HepG2 (cell line): ENCODE measurements around the gene FOXR1. TPM values are rescaled to one million over a fixed set of nuclear protein-coding genes. Genes with fewer than 3 reads are reported as not detected.

Experiments
- AHR ChIP-seq: IDR thresholded peaks from 2 replicates; pipeline ENCODE4 v1.6.1; 2018; ENCODE audit warnings: missing genetic modification reagents, missing compliant biosample characterization
- ATF4 ChIP-seq, 2 experiments: fragments of 450-650 bp in 1 of 2; sonication (generic) in 1 of 2; formaldehyde crosslinking; IDR thresholded peaks; 2 replicates each; pipeline versions ENCODE4 v1.5.0 to v1.8.0; 2020 to 2022; ENCODE audit warnings: mild to moderate bottlenecking in 1 of 2, missing genetic modification reagents in 1 of 2
- CC2D1A ChIP-seq: sonication (generic); formaldehyde crosslinking; IDR thresholded peaks from 2 replicates; pipeline ENCODE4 v1.8.1; 2023; ENCODE audit warnings: mild to moderate bottlenecking, missing genetic modification reagents
- HBP1 ChIP-seq: IDR thresholded peaks from 2 replicates; pipeline ENCODE4 v1.6.1; 2016; ENCODE audit warnings: low read depth, control low read depth
- HNRNPL ChIP-seq: fragments of 200-400 bp; formaldehyde crosslinking; IDR thresholded peaks from 2 replicates; pipeline ENCODE4 v1.6.1; 2017; ENCODE audit warnings: mild to moderate bottlenecking, low read depth, low read length
- MNT ChIP-seq: fragments of 450-650 bp; IDR thresholded peaks from 2 replicates; pipeline ENCODE4 v1.6.1; 2016
- NKX3-1 ChIP-seq: sonication (generic); formaldehyde crosslinking; IDR thresholded peaks from 2 replicates; pipeline ENCODE4 v1.5.0; 2020; ENCODE audit warnings: missing genetic modification reagents
- NR2F1 ChIP-seq, 2 experiments: fragments of 450-650 bp in 1 of 2; formaldehyde crosslinking in 1 of 2; IDR thresholded peaks; 2 replicates each; pipeline versions ENCODE4 v1.5.0 to v1.6.1; 2016 to 2020; ENCODE audit warnings: mild to moderate bottlenecking in 1 of 2, missing compliant biosample characterization in 1 of 2, missing genetic modification reagents in 1 of 2, moderate library complexity in 1 of 2
- PAXIP1 ChIP-seq: sonication (generic); formaldehyde crosslinking; conservative IDR thresholded peaks from 2 replicates; pipeline ENCODE4 v1.4.0; 2020; ENCODE audit warnings: mild to moderate bottlenecking, missing genetic modification reagents, moderate library complexity
- RBM22 ChIP-seq: fragments of 200-400 bp; formaldehyde crosslinking; optimal IDR thresholded peaks from 2 replicates; pipeline ENCODE3; 2017; ENCODE audit warnings: mild to moderate bottlenecking, low read length, moderate library complexity
- RFXAP ChIP-seq: sonication (generic); formaldehyde crosslinking; IDR thresholded peaks from 2 replicates; pipeline ENCODE4 v1.4.0; 2020; ENCODE audit warnings: missing genetic modification reagents, borderline replicate concordance
- SKIL ChIP-seq: sonication (generic); formaldehyde crosslinking; IDR thresholded peaks from 2 replicates; pipeline ENCODE4 v1.8.0; 2022; ENCODE audit warnings: missing genetic modification reagents, mild to moderate bottlenecking, moderate library complexity, borderline replicate concordance
- SNAPC5 ChIP-seq: sonication (generic); formaldehyde crosslinking; IDR thresholded peaks from 2 replicates; pipeline ENCODE4 v1.8.1; 2023; ENCODE audit warnings: mild to moderate bottlenecking, missing genetic modification reagents, borderline replicate concordance
- ZNF292 ChIP-seq: sonication (generic); formaldehyde crosslinking; IDR thresholded peaks from 2 replicates; pipeline ENCODE4 v1.8.1; 2022; ENCODE audit warnings: mild to moderate bottlenecking, low read depth, missing genetic modification reagents, borderline replicate concordance
- ZNF768 ChIP-seq: sonication (generic); formaldehyde crosslinking; IDR thresholded peaks from 2 replicates; pipeline ENCODE4 v1.4.0; 2020; ENCODE audit warnings: missing genetic modification reagents
- ZNF776 ChIP-seq: sonication (generic); formaldehyde crosslinking; IDR thresholded peaks from 2 replicates; pipeline ENCODE4 v1.4.0; 2020; ENCODE audit warnings: mild to moderate bottlenecking, missing genetic modification reagents
- ZNF879 ChIP-seq: sonication (generic); formaldehyde crosslinking; IDR thresholded peaks from 2 replicates; pipeline ENCODE4 v1.8.1; 2023; ENCODE audit warnings: missing genetic modification reagents
- ZSCAN21 ChIP-seq: sonication (generic); formaldehyde crosslinking; IDR thresholded peaks from 2 replicates; pipeline ENCODE4 v1.8.0; 2022; ENCODE audit warnings: mild to moderate bottlenecking, missing genetic modification reagents, moderate library complexity, borderline replicate concordance
- polyA plus RNA-seq, 8 experiments: library from polyadenylated mRNA; depleted of rRNA in 3 of 8; stranded (reverse) in 7 of 8; unstranded in 1 of 8; fragments of >200 nt; fragmentation: Illumina TruSeq in 4 of 8; extraction: Trizol in 4 of 8; gene quantifications; 2 replicates each; pipeline versions ENCODE4 v1.2.1 to v1.2.3, GENCODE V29; 2011 to 2016; ENCODE audit warnings: low read depth in 4 of 8, missing spikeins in 1 of 8, mixed read lengths in 1 of 8; ENCODE audit not compliant: insufficient read depth in 1 of 8
- total RNA-seq, 5 experiments: library from RNA; depleted of rRNA; stranded (reverse); fragments of >200 nt; fragmentation: Illumina TruSeq; extraction: Trizol; gene quantifications; 2 replicates each; pipeline ENCODE4 v1.2.3, GENCODE V29; 2016; ENCODE audit warnings: low read depth in 1 of 5

Gene FOXR1
- total and polyA plus RNA-seq, 2 of the 13 experiments (the other 11 are each of a cell fraction or from before 2014, with no cell fraction given) = not detected

GRCh38 chr11:118997627-118998387 is 26.2 kb downstream of the FOXR1 start, which contains the start of gene CENATAC (continued):
- no peak for TF ChIP-seq SNAPC5 (CRISPR knock-in tag)
- TF ChIP-seq ZNF776 (CRISPR knock-in tag) = no peak; the same call in 1 of the 2 replicates
- no peak for TF ChIP-seq HNRNPL
- TF ChIP-seq ZNF768 = 0 out of 2 replicates have a peak, but pooled peaks have one; percentile 13
- no peak for TF ChIP-seq RBM22
- peak; percentile 44; the same call in 1 of the 2 replicates for TF ChIP-seq AHR
- no peak; the same call in 1 of the 2 replicates for TF ChIP-seq ZNF292 (CRISPR knock-in tag)
- TF ChIP-seq HBP1 (CRISPR knock-in tag) = no peak; the same call in 1 of the 2 replicates
- TF ChIP-seq NKX3-1 (CRISPR knock-in tag) = no peak
- no peak for TF ChIP-seq CC2D1A (CRISPR knock-in tag)
- TF ChIP-seq MNT = no peak
- peak; percentile 93 to 94 for TF ChIP-seq NR2F1 (CRISPR knock-in tag; IDR thresholded peaks at IDR 0.05)
- TF ChIP-seq RFXAP (CRISPR knock-in tag) = peak; percentile 49; the same call in 1 of the 2 replicates
- 0 out of 2 replicates have a peak, but pooled peaks have one; percentile 75 for TF ChIP-seq ZNF879 (CRISPR knock-in tag)
- TF ChIP-seq ATF4 (CRISPR knock-in tag; IDR thresholded peaks at IDR 0.05) = peak in 1 of 2 experiments; percentile 46; a peak in 1 of 4 replicates
- peak; percentile 40; the same call in 1 of the 2 replicates for TF ChIP-seq ZSCAN21
- 0 out of 2 replicates have a peak, but pooled peaks have one; percentile 26 for TF ChIP-seq SKIL (CRISPR knock-in tag)
- TF ChIP-seq PAXIP1 (CRISPR knock-in tag) = peak; percentile 38
